Lower leg skin (tissue), 3 donors: Measurements from ENCODE around the gene PHACTR4.

ENCODE experiments used
- POLR2A ChIP-seq, 2 donors: fragments of 450-650 bp; IDR thresholded peaks; one replicate each; pipeline ENCODE4 v1.6.1; 2016 to 2017; ENCODE audit warnings: antibody characterized with exemption in 2 of 2, mild to moderate bottlenecking in 1 of 2, moderate library complexity in 1 of 2
- TF ChIP-seq, protein P1 (sequence below), 3 donors: fragments of 450-650 bp; IDR thresholded peaks; one replicate each; pipeline ENCODE4 v1.5.1; 2016; ENCODE audit warnings: antibody characterized with exemption in 3 of 3, mild to moderate bottlenecking in 3 of 3, moderate library complexity in 2 of 3

DNA sequence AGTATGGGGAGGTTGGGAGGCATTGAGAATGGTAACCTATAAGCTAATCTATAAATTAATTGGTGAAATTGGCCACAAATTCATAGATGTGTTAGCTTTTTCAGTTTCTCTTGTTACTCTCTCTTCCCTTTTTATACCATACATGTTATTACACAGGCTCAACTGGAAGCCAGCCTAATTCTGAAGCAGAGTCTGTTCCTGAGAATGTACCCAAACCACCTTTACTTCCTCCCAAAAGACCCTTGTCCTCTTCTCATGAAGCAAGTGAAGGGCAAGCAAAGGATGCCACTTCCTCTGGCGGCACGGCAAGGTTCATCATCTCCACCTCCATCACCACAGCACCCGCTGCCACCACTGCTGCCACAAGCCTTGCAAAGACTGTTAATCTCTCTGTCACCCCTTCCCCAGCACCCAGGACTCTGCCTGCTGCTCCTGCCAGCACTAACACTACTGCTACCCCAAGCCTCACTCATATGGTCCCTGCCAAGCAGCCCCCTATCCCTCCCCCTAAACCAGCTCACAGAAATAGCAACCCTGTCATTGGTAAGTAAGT, 96.8 kb downstream of the PHACTR4 start:
- TF ChIP-seq, protein P1, sequence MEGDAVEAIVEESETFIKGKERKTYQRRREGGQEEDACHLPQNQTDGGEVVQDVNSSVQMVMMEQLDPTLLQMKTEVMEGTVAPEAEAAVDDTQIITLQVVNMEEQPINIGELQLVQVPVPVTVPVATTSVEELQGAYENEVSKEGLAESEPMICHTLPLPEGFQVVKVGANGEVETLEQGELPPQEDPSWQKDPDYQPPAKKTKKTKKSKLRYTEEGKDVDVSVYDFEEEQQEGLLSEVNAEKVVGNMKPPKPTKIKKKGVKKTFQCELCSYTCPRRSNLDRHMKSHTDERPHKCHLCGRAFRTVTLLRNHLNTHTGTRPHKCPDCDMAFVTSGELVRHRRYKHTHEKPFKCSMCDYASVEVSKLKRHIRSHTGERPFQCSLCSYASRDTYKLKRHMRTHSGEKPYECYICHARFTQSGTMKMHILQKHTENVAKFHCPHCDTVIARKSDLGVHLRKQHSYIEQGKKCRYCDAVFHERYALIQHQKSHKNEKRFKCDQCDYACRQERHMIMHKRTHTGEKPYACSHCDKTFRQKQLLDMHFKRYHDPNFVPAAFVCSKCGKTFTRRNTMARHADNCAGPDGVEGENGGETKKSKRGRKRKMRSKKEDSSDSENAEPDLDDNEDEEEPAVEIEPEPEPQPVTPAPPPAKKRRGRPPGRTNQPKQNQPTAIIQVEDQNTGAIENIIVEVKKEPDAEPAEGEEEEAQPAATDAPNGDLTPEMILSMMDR (IDR thresholded peaks at IDR 0.05): no peak
- TF ChIP-seq POLR2A (IDR thresholded peaks at IDR 0.05): no peak
